Upper lobe of left lung (tissue), 6 donors: ENCODE data around the gene FOXC2. TPM values are rescaled to one million over a fixed set of nuclear protein-coding genes. Genes with fewer than 3 reads are reported as not detected.

ENCODE experiments used
- ATAC-seq, 2 donors: fragments of 200-7000 bp; cut with Tn5 transposase; one replicate each; pipeline ENCODE4 v1.9.1; 2022; ENCODE audit warnings: mild to moderate bottlenecking in 2 of 2, moderate library complexity in 2 of 2; ENCODE audit not compliant: low FRiP score in 2 of 2
- DNase-seq, 2 donors: peaks; one replicate each; pipeline ENCODE4 v3.0.0-alpha.2; 2019 to 2020
- H3K27ac ChIP-seq, 4 donors: fragments of 200-600 bp; sonication (generic); one replicate each; pipeline ENCODE4 v1.5.1; 2016 to 2019
- H3K27me3 ChIP-seq, 4 donors: fragments of 200-600 bp; sonication (generic); one replicate each; pipeline ENCODE4 v1.5.1; 2017 to 2019
- H3K36me3 ChIP-seq, 4 donors: fragments of 200-600 bp; sonication (generic); one replicate each; pipeline ENCODE4 v1.5.1; 2016 to 2019
- H3K4me1 ChIP-seq, 4 donors: fragments of 200-600 bp; sonication (generic); one replicate each; pipeline ENCODE4 v1.5.1; 2018 to 2019
- H3K4me3 ChIP-seq, 4 donors: fragments of 200-600 bp; sonication (generic); one replicate each; pipeline ENCODE4 v1.5.1; 2017 to 2019; ENCODE audit warnings: mild to moderate bottlenecking in 2 of 4, moderate library complexity in 1 of 4
- H3K9me3 ChIP-seq, 4 donors: fragments of 200-600 bp; sonication (generic); one replicate each; pipeline ENCODE4 v1.5.1; 2018 to 2019
- EP300 ChIP-seq, 4 donors: sonication (generic); formaldehyde crosslinking; IDR thresholded peaks; one replicate each; pipeline ENCODE4 v1.5.1; 2017; ENCODE audit warnings: antibody characterized with exemption in 4 of 4, control low read depth in 2 of 4
- POLR2A ChIP-seq, 4 donors: fragments of 450-650 bp; IDR thresholded peaks; one replicate each; pipeline ENCODE4 v1.5.1; 2016 to 2017; ENCODE audit warnings: antibody characterized with exemption in 4 of 4, mild to moderate bottlenecking in 2 of 4
- POLR2AphosphoS5 ChIP-seq, 2 donors: sonication (generic); formaldehyde crosslinking; IDR thresholded peaks; one replicate each; pipeline ENCODE4 v1.5.1; 2017; ENCODE audit warnings: antibody characterized with exemption in 2 of 2
- WGBS, 2 donors: methylation state at CpG; one replicate each; pipeline ENCODE4 v1.1.5; 2017 to 2018; 5-methylcytosine and 5-hydroxymethylcytosine counted together
- total RNA-seq, 6 donors: library from RNA; depleted of rRNA in 4 of 6; stranded (reverse); fragments of >200 nt in 4 of 6; gene quantifications; one replicate each; pipeline versions ENCODE4 v1.1.0 to v1.2.1, GENCODE V29; 2016 to 2021
- TF ChIP-seq, protein P1 (sequence below), 6 experiments: fragments of 450-650 bp in 4 of 6; fragments of 200-600 bp in 2 of 6; sonication (generic) in 2 of 6; IDR thresholded peaks; one replicate each; pipeline ENCODE4 v1.5.1; 2016 to 2019; ENCODE audit warnings: antibody characterized with exemption in 6 of 6
- donor health status: DM: no; HTN: no; CAD: no; lungs with moderate emphysema.
- donor health status: DM: no; HTN: yes; CAD: no; lungs with severe emphysema.

Gene FOXC2
- total RNA-seq, 6 donors from 2014 or later = 0.39 to 1.9 (median 0.56) TPM; not detected in 2

- H3K4me3 ChIP-seq = no peak overlapping the region
- peaks cover 9 to 24% (median 18%) of the 10 kb centered on the region in 4 donors for H3K4me1 ChIP-seq
- no peak overlapping the region for H3K27ac ChIP-seq
- ATAC-seq = no peak
- WGBS, 2 donors = 65 to 77% methylated on average over 3 to 5 of the region's 5 CpGs
- no peak for TF ChIP-seq EP300 (IDR thresholded peaks at IDR 0.05)
- no peak for TF ChIP-seq POLR2A (IDR thresholded peaks at IDR 0.05)
- TF ChIP-seq, protein P1, sequence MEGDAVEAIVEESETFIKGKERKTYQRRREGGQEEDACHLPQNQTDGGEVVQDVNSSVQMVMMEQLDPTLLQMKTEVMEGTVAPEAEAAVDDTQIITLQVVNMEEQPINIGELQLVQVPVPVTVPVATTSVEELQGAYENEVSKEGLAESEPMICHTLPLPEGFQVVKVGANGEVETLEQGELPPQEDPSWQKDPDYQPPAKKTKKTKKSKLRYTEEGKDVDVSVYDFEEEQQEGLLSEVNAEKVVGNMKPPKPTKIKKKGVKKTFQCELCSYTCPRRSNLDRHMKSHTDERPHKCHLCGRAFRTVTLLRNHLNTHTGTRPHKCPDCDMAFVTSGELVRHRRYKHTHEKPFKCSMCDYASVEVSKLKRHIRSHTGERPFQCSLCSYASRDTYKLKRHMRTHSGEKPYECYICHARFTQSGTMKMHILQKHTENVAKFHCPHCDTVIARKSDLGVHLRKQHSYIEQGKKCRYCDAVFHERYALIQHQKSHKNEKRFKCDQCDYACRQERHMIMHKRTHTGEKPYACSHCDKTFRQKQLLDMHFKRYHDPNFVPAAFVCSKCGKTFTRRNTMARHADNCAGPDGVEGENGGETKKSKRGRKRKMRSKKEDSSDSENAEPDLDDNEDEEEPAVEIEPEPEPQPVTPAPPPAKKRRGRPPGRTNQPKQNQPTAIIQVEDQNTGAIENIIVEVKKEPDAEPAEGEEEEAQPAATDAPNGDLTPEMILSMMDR (IDR thresholded peaks at IDR 0.05) = no peak
- TF ChIP-seq POLR2AphosphoS5 (IDR thresholded peaks at IDR 0.05) = no peak
- H3K27me3 ChIP-seq = no peaks in the 10 kb centered on the region
- no peaks in the 10 kb centered on the region for H3K9me3 ChIP-seq
- H3K36me3 ChIP-seq = peaks cover 0 to under 1% (median 0%) of the 10 kb centered on the region in 4 donors
- DNase-seq = no peak
These were observed 43.4 kb upstream of the FOXC2 start for GRCh38 chr16:86523166-86523740.

- DNase-seq (no peak), ATAC-seq (no peak)
- TF ChIP-seq POLR2A (IDR thresholded peaks at IDR 0.05) (no peak), POLR2AphosphoS5 (IDR thresholded peaks at IDR 0.05) (no peak), EP300 (IDR thresholded peaks at IDR 0.05) (no peak)
- TF ChIP-seq, protein P1 (IDR thresholded peaks at IDR 0.05) = no peak
- peaks cover 9 to 16% (median 13%) of the 10 kb centered on the region in 4 donors for H3K4me1 ChIP-seq
- no peaks in the 10 kb centered on the region for H3K9me3 ChIP-seq
- no peak overlapping the region for H3K27ac ChIP-seq
- no peak overlapping the region for H3K4me3 ChIP-seq
- no peaks in the 10 kb centered on the region for H3K27me3 ChIP-seq
- WGBS, 2 donors = 68 to 88% methylated on average over 6 of the region's 6 CpGs
- peaks cover 0 to 5% (median 0%) of the 10 kb centered on the region in 4 donors for H3K36me3 ChIP-seq
These were observed 42.6 kb upstream of the FOXC2 start for GRCh38 chr16:86524029-86524428.

DNA sequence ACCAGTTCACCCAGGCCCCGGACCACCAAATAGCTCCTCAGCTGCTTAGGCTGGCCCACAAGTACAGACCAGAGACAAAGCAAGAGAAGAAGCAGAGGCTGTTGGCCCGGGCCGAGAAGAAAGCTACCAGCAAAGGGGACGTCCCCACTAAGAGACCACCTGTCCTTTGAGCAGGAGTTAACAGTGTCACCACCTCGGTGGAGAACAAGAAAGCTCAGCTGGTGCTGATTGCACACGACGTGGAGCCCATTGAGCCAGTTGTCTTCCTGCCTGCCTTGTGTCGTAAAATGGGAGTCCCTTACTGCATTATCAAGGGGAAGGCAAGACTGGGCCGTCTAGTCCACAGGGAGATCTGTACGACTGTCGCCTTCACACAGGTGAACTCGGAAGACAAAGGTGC is 40.9 kb upstream of the FOXC2 start:
- Histone ChIP-seq H3K27ac (no peak overlapping the region), H3K4me3 (no peak overlapping the region), H3K36me3 (peaks cover 0 to 7% (median 2%) of the 10 kb centered on the region in 4 donors), H3K27me3 (no peaks in the 10 kb centered on the region), H3K9me3 (no peaks in the 10 kb centered on the region), H3K4me1 (no peaks in the 10 kb centered on the region)
- WGBS, 2 donors = 74% methylated on average over 12 of the region's 12 CpGs
- no peak for DNase-seq
- ATAC-seq = no peak
- no peak for TF ChIP-seq POLR2A (IDR thresholded peaks at IDR 0.05)
- no peak for TF ChIP-seq EP300 (IDR thresholded peaks at IDR 0.05)
- no peak for TF ChIP-seq POLR2AphosphoS5 (IDR thresholded peaks at IDR 0.05)
- TF ChIP-seq, protein P1 (IDR thresholded peaks at IDR 0.05) = no peak

GRCh38 chr16:86527366-86527765 is 39.3 kb upstream of the FOXC2 start:
- 89 to 93% methylated on average over 15 of the region's 15 CpGs for WGBS, 2 donors

More at GRCh38 chr16:86527366-86527765, 39.3 kb upstream of the FOXC2 start:
- no peak overlapping the region for H3K4me3 ChIP-seq
- DNase-seq (no peak), ATAC-seq (no peak)
- no peak overlapping the region for H3K27ac ChIP-seq
- no peaks in the 10 kb centered on the region for H3K27me3 ChIP-seq
- H3K9me3 ChIP-seq = no peaks in the 10 kb centered on the region
- TF ChIP-seq, protein P1 (IDR thresholded peaks at IDR 0.05) = no peak
- TF ChIP-seq POLR2AphosphoS5 (IDR thresholded peaks at IDR 0.05) (no peak), EP300 (IDR thresholded peaks at IDR 0.05) (no peak), POLR2A (IDR thresholded peaks at IDR 0.05) (no peak)
- H3K4me1 ChIP-seq = no peaks in the 10 kb centered on the region
- peaks cover 0 to 20% (median 10%) of the 10 kb centered on the region in 4 donors for H3K36me3 ChIP-seq
